22Rv1 (cell line): ENCODE data around the gene UCK2.

Experiments
- CTCF ChIP-seq: fragments of 450-650 bp; IDR thresholded peaks from 2 replicates; pipeline ENCODE4 v1.5.1; 2017; ENCODE audit warnings: mild to moderate bottlenecking
- ZFX ChIP-seq: fragments of 450-650 bp; IDR thresholded peaks from 2 replicates; pipeline ENCODE4 v1.6.1; 2017; ENCODE audit warnings: antibody characterized with exemption, borderline replicate concordance

- TF ChIP-seq CTCF (no peak), ZFX (no peak)
These were observed 23.7 kb downstream of the UCK2 start for GRCh38 chr1:165851034-165851658.
